ENCODE measurements around the gene TIAM2. TPM values are rescaled to one million over a fixed set of nuclear protein-coding genes. Genes with fewer than 3 reads are reported as not detected.
A peak's percentile ranks its signal among the peaks of the same experiment; 100 is the strongest.

The TIAM2 gene
- total RNA-seq, 1 donor from 2014 or later: 36.8 TPM

- Mint-ChIP-seq H3K9me3 (no peaks in the 10 kb centered on the region), H3K4me3 (peak overlapping the region; percentile 34), H3K36me3 (ENCODE audit: low read depth) (peaks cover 14% of the 10 kb centered on the region), H3K27me3 (ENCODE audit: low read depth) (no peaks in the 10 kb centered on the region), H3K4me1 (peaks cover 47% of the 10 kb centered on the region), H3K27ac (ENCODE audit: unreplicated experiment) (peak overlapping the region; percentile 15)
- DNase-seq (ENCODE audit: low read depth, low spot score): no peak
- peak; percentile 33 for TF ChIP-seq CTCF (conservative IDR thresholded peaks at IDR 0.05)
Measured at GRCh38 chr6:155261111-155261900, 266.2 kb downstream of the TIAM2 start.

- no peak for TF ChIP-seq CTCF (conservative IDR thresholded peaks at IDR 0.05)
- Mint-ChIP-seq H3K4me1 (peaks cover 46% of the 10 kb centered on the region), H3K27ac (ENCODE audit: unreplicated experiment) (no peak overlapping the region), H3K27me3 (ENCODE audit: low read depth) (no peaks in the 10 kb centered on the region), H3K9me3 (no peaks in the 10 kb centered on the region), H3K4me3 (no peak overlapping the region), H3K36me3 (ENCODE audit: low read depth) (peaks cover 12% of the 10 kb centered on the region)
- DNase-seq (ENCODE audit: low read depth, low spot score): no peak
Measured at GRCh38 chr6:155262655-155263054, 267.5 kb downstream of the TIAM2 start.

- Mint-ChIP-seq H3K36me3 (ENCODE audit: low read depth) (peaks cover 14% of the 10 kb centered on the region), H3K27me3 (ENCODE audit: low read depth) (no peaks in the 10 kb centered on the region), H3K9me3 (no peaks in the 10 kb centered on the region)
Measured at GRCh38 chr6:155263373-155264063, 268.4 kb downstream of the TIAM2 start, which contains the start of gene CLDN20. Gene CLDN20, plus strand, starts transcription at chr6:155264013. Its CDS starts 11,707 bp downstream, at chr6:155275720.

GRCh38 chr6:155264693-155265320 lies 269.7 kb downstream of the TIAM2 start:
- DNase-seq (ENCODE audit: low read depth, low spot score): no peak
- H3K27me3 Mint-ChIP-seq (ENCODE audit: low read depth): no peaks in the 10 kb centered on the region
- H3K4me3 Mint-ChIP-seq: no peak overlapping the region
- no peaks in the 10 kb centered on the region for H3K9me3 Mint-ChIP-seq
- TF ChIP-seq CTCF (conservative IDR thresholded peaks at IDR 0.05): no peak
- peaks cover 10% of the 10 kb centered on the region for H3K36me3 Mint-ChIP-seq (ENCODE audit: low read depth)
- H3K4me1 Mint-ChIP-seq: peaks cover 49% of the 10 kb centered on the region
- no peak overlapping the region for H3K27ac Mint-ChIP-seq (ENCODE audit: unreplicated experiment)

More at GRCh38 chr6:155263373-155264063, 268.4 kb downstream of the TIAM2 start, which contains the start of gene CLDN20:
- H3K27ac Mint-ChIP-seq (ENCODE audit: unreplicated experiment): no peak within 1 kb of the TSS
- TF ChIP-seq CTCF (conservative IDR thresholded peaks at IDR 0.05): no peak
- H3K4me3 Mint-ChIP-seq: no peak within 1 kb of the TSS
- no peak for DNase-seq (ENCODE audit: low read depth, low spot score)
- H3K4me1 Mint-ChIP-seq: peaks cover 48% of the 10 kb centered on the region

- H3K9me3 Mint-ChIP-seq: no peaks in the 10 kb centered on the region
- no peak overlapping the region for H3K4me3 Mint-ChIP-seq
- H3K27ac Mint-ChIP-seq (ENCODE audit: unreplicated experiment): no peak overlapping the region
- peaks cover 51% of the 10 kb centered on the region for H3K4me1 Mint-ChIP-seq
- no peak for TF ChIP-seq CTCF (conservative IDR thresholded peaks at IDR 0.05)
- H3K27me3 Mint-ChIP-seq (ENCODE audit: low read depth): no peaks in the 10 kb centered on the region
- no peak for DNase-seq (ENCODE audit: low read depth, low spot score)
- peaks cover 10% of the 10 kb centered on the region for H3K36me3 Mint-ChIP-seq (ENCODE audit: low read depth)
Measured at GRCh38 chr6:155265843-155266535, 270.9 kb downstream of the TIAM2 start.

Measured in neural crest cell (in vitro differentiated cells).